GM10248 (cell line): ENCODE data around the gene MAP9.

ENCODE experiments used
- CTCF ChIA-PET: fragments of 300-600 bp; sonication (Branson Sonifier 250); formaldehyde crosslinking; extraction: SDS; loops from one replicate; lab custom pipeline; 2021; ENCODE audit warnings: antibody characterized with exemption; lab: Yijun Ruan, JAX
- POLR2A ChIA-PET: fragments of 350-650 bp; sonication (Branson Sonifier 250); formaldehyde crosslinking; extraction: SDS; loops from one replicate; lab custom pipeline; 2020; ENCODE audit warnings: antibody characterized with exemption; lab: Yijun Ruan, JAX
- DNase-seq: peaks from one replicate; pipeline ENCODE4 v3.0.0; 2012; ENCODE audit errors: extremely low spot score
- TF ChIP-seq, protein P1 (sequence below): IDR thresholded peaks from 2 replicates; pipeline ENCODE4 v1.5.1; 2012; ENCODE audit warnings: mild to moderate bottlenecking, low read depth; ENCODE audit errors: extremely low read depth, missing control alignments, control extremely low read depth

MAP9 gene

DNA sequence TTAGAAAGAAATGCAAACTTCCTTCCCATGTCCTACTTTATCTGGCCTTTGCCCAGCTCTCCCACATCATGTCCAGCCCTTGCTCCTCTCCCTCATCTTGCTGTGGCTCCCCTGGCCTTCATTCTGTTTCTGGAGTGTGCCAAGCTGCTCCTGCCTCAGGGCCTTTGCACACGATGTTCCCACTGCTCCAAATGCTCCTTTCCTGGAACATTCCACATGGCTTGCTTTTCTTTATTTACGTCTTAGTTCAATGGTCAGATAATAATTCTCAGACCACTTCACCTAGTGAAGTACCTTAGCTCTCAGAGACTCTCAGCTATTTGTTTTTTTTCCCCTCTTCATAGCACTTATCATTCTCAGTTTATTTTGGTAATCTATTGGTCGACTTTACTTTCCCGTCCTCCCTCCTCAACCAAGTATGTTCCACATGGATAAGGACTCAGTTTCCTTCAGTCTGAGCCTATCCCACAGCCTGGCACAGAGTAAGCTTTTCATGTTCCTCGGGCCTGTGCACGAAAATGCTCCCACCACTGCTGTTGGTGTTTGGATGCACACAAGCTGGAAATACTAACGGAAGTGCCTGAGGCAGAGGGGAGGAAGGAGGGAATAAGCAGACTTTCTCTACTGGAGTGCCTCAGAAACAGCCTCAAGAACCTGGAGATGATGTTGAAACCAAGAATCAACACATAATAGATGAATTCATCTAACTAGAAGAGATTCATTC is 23.4 kb upstream of the MAP9 start:
- ChIA-PET CTCF (no interaction called here), POLR2A (no interaction called here)
- DNase-seq: no peak
- TF ChIP-seq, protein P1, sequence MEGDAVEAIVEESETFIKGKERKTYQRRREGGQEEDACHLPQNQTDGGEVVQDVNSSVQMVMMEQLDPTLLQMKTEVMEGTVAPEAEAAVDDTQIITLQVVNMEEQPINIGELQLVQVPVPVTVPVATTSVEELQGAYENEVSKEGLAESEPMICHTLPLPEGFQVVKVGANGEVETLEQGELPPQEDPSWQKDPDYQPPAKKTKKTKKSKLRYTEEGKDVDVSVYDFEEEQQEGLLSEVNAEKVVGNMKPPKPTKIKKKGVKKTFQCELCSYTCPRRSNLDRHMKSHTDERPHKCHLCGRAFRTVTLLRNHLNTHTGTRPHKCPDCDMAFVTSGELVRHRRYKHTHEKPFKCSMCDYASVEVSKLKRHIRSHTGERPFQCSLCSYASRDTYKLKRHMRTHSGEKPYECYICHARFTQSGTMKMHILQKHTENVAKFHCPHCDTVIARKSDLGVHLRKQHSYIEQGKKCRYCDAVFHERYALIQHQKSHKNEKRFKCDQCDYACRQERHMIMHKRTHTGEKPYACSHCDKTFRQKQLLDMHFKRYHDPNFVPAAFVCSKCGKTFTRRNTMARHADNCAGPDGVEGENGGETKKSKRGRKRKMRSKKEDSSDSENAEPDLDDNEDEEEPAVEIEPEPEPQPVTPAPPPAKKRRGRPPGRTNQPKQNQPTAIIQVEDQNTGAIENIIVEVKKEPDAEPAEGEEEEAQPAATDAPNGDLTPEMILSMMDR: no peak

DNA sequence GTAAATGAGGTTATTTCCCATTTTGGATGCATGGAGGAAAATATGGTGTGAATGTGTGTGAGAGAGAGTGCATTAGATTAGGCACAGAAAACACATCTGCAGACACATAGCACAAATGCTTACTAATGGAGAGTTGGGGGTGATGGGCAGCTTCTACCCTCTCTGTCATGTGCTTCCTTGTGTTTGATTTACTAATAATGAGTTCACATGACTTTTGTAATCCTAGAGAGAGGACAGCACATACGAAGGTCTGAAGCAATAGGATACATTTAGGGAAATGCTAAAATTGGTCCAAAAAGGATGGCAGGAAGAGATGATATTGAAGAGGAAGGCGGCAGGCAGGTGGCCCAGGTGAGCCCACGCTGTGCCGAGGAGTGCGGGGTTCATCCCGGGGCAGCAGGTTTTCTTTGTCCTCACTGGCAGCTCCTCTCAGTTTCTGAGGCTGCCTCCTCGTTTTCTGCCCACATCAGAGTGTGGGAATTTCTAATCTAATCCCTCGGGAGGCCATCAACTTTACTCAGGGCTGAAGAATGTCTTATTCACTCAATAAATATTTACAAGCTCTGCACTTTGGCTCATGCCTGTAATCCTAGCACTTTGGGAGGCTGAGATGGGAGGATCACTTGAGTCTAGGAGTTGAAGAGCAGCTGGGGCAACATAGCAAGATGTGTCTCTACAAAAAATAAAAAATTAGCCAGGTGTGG is 15.9 kb upstream of the MAP9 start:
- no peak for DNase-seq
- TF ChIP-seq, protein P1: no peak
- CTCF ChIA-PET: no interaction called here
- POLR2A ChIA-PET: no interaction called here

DNA sequence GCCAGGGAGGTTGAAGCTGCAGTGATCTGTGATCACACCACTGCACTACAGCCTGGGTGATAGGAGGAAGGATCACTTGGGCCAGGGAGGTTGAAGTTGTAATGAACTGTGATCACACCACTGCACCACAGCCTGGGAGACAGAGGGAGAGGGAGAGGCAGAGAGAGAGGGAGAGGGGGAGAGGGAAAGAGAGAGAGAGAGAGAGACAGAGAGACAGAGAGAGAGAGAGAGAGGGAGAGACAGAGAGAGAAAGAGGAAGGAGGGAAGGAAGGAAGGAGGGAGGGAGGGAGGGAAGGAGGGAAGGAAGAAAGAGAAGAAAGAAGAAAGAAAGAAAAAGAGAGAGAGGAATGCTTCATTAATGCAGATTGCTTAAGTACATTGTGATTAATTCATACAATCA is 15.2 kb upstream of the MAP9 start:
- TF ChIP-seq, protein P1: no peak
- CTCF ChIA-PET: no interaction called here
- no peak for DNase-seq
- POLR2A ChIA-PET: no interaction called here

DNA sequence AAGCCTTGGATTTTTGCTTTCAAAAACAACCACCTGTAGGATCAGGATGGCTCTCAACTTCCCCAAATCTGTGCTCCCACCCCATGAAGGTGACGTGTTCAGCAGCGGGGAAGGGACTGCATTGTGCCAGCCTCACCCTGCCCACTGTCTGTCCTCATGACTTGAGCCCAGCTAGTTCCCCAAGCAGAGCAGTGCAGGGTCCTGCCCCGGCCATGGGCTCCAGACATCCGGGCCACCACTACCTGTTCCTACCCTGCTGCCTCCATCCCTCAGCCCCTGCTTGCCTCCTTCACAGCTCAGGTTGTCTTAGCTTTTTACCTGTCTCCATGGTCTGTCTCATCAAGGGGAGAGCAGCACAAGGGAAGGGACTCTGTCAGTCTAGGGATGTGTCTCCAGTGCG is 11.4 kb upstream of the MAP9 start:
- CTCF ChIA-PET: interaction anchor here (1.3 to 1.8 kb wide), 2 partner anchors 10 to 42 kb away, joined by 4 to 5 read pairs; no protein-coding TSS in a partner anchor

DNA sequence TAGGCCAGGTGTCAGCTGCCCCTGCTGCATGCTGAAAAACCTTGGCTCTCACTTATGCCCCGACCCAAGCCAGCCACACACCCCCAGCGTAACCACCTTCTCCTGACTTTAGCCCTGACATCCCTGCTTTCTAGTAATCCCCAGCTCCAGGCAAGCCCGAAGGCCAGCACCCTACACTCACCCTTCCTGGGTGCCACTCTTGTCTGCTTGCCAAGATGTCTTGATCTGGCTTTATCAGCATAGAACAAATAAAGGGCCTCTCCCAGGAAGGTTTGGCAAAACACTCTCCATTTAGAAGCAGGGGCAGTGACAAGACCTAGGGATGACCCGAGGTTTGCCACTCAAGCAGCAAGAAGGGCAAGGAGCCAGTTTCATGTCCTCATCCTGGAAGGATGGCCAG is 6.8 kb upstream of the MAP9 start:
- ChIA-PET CTCF (no interaction called here), POLR2A (no interaction called here)
- TF ChIP-seq, protein P1: no peak
- DNase-seq: no peak

More for the DNA sequence above, 11.4 kb upstream of the MAP9 start:
- POLR2A ChIA-PET: no interaction called here
- no peak for DNase-seq
- TF ChIP-seq, protein P1: no peak

DNA sequence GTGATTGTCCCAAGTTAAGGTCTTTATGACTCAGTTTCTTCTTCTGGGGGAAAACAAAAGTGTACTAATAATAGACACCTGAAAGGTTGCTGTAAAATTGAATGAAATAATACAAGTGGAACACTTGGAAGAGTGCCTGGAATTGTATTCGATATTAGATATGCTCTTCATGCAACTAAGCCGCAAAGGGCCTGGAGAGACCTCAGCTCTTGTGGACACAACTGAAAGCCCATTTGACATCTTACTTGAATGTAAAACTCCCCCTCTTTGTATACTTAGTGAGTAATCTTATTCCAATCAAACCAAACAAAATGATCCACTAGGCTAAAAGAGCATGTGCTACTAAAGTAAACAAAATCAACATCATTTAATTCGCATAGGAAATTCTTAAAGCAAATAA is 511 bp upstream of the MAP9 start:
- POLR2A ChIA-PET: no interaction called here
- TF ChIP-seq, protein P1: no peak
- DNase-seq: no peak
- CTCF ChIA-PET: interaction anchor here (1.4 to 2.8 kb wide), 4 partner anchors 10 to 65 kb away, joined by 3 to 10 read pairs (median 4); no protein-coding TSS in a partner anchor
